Vein endothelial cell (primary cell): ENCODE results near the gene FAXC. TPM values are rescaled to one million over a fixed set of nuclear protein-coding genes. Genes with fewer than 3 reads are reported as not detected.

Experiments
- total RNA-seq: library from RNA; depleted of rRNA; stranded (reverse); fragments of >200 nt; gene quantifications from 2 replicates; pipeline ENCODE4 v1.2.3, GENCODE V29; 2012

Gene FAXC
- 0.19 and 0.65 TPM in 2 replicates for total RNA-seq

GRCh38 chr6:99349171-99350141, at the start of gene FAXC:
FAXC (minus strand) TSS chr6:99349674; CDS start chr6:99349372, 302 bp downstream.

GRCh38 chr6:99393698-99394531, 44.4 kb upstream of the FAXC start, which contains the start of gene COQ3:
COQ3 (minus strand) TSS chr6:99394195; CDS start chr6:99394179, 16 bp downstream.

Other genes with a start within 250 kb of the FAXC start
- 2.9 and 4.9 TPM in 2 replicates for gene COQ3, start 44.5 kb upstream of the FAXC start, total RNA-seq
- gene PNISR, start 75.6 kb upstream of the FAXC start, total RNA-seq, result 48.7 and 70.4 TPM in 2 replicates
- 18.9 and 22.5 TPM in 2 replicates for gene USP45, start 165.7 kb upstream of the FAXC start, total RNA-seq
- gene CCNC, start 219.0 kb upstream of the FAXC start, total RNA-seq, result 91.4 and 91.5 TPM in 2 replicates